PC-3 (cell line): ENCODE measurements around the gene GALNT18. TPM values are rescaled to one million over a fixed set of nuclear protein-coding genes. Genes with fewer than 3 reads are reported as not detected.

Source experiments
- ATAC-seq: fragments of 200-7000 bp; cut with Tn5 transposase; 2 replicates; pipeline ENCODE4 v1.9.1; 2020; ENCODE audit warnings: mild to moderate bottlenecking, moderate library complexity
- BruUV-seq: library from RNA; stranded (reverse); fragments of 400-500 nt; replicated peaks from 2 replicates; lab custom pipeline; 2021; lab: Mats Ljungman, UMichigan
- CTCF ChIA-PET: fragments of 300-600 bp; sonication (Branson Sonifier 250); formaldehyde crosslinking; loops from one replicate; lab custom pipeline; 2022; ENCODE audit warnings: antibody characterized with exemption; lab: Charles Lee
- POLR2A ChIA-PET: fragments of 300-600 bp; sonication (Branson Sonifier 250); formaldehyde crosslinking; loops from one replicate; lab custom pipeline; 2022; ENCODE audit warnings: antibody characterized with exemption; ENCODE audit not compliant: unreplicated experiment; lab: Charles Lee
- DNase-seq: peaks from one replicate; pipeline ENCODE4 v3.0.0-alpha.2; 2015
- H2AFZ ChIP-seq: fragments of 300-600 bp; sonication (generic); 2 replicates; pipeline ENCODE4 v1.6.0; 2016; ENCODE audit warnings: antibody characterized with exemption, low read length
- H3F3A ChIP-seq: fragments of 300-600 bp; sonication (generic); one replicate; pipeline ENCODE4 v1.6.0; 2017; ENCODE audit warnings: antibody characterized with exemption, low read length, control low read depth, mild to moderate bottlenecking; ENCODE audit not compliant: unreplicated experiment
- H3K27ac ChIP-seq: fragments of 300-600 bp; sonication (generic); 2 replicates; pipeline ENCODE4 v1.5.1; 2016; ENCODE audit warnings: mild to moderate bottlenecking, low read length
- H3K27me3 ChIP-seq: fragments of 300-600 bp; sonication (generic); 2 replicates; pipeline ENCODE4 v1.6.1; 2016; ENCODE audit warnings: low read length, mixed read lengths
- H3K36me3 ChIP-seq: fragments of 300-600 bp; sonication (generic); 2 replicates; pipeline ENCODE4 v1.6.1; 2016; ENCODE audit warnings: low read depth, mixed run types, low read length, mixed read lengths
- H3K4me1 ChIP-seq: fragments of 300-600 bp; sonication (generic); 2 replicates; pipeline ENCODE4 v1.5.1; 2016; ENCODE audit warnings: low read length; ENCODE audit not compliant: insufficient read depth
- H3K4me2 ChIP-seq: fragments of 300-600 bp; sonication (generic); 2 replicates; pipeline ENCODE4 v1.6.0; 2016; ENCODE audit warnings: low read length
- H3K4me3 ChIP-seq: fragments of 300-600 bp; sonication (generic); 2 replicates; pipeline ENCODE4 v1.5.1; 2016; ENCODE audit warnings: mild to moderate bottlenecking, low read length, mixed read lengths
- H3K79me2 ChIP-seq: fragments of 300-600 bp; sonication (generic); 2 replicates; pipeline ENCODE4 v1.6.1; 2017; ENCODE audit warnings: low read length, mixed read lengths
- H3K9ac ChIP-seq: fragments of 300-600 bp; sonication (generic); 2 replicates; pipeline ENCODE4 v1.6.0; 2016; ENCODE audit warnings: mild to moderate bottlenecking, low read length
- H3K9me2 ChIP-seq: fragments of 300-600 bp; sonication (generic); replicated peaks from 2 replicates; pipeline ENCODE4 v1.6.1; 2016; ENCODE audit warnings: mixed run types, low read length, mixed read lengths
- H3K9me3 ChIP-seq: fragments of 300-600 bp; sonication (generic); 2 replicates; pipeline ENCODE4 v1.6.1; 2016; ENCODE audit warnings: low read length, mixed read lengths
- H4K20me1 ChIP-seq: fragments of 300-600 bp; sonication (generic); 2 replicates; pipeline ENCODE4 v1.6.1; 2016; ENCODE audit warnings: low read length, mixed read lengths
- CTCF ChIP-seq: fragments of 300-600 bp; sonication (generic); conservative IDR thresholded peaks from 2 replicates; pipeline ENCODE4 v1.5.1; 2017; ENCODE audit warnings: antibody characterized with exemption, low read depth, mild to moderate bottlenecking, low read length
- EZH2 ChIP-seq: fragments of 300-600 bp; sonication (generic); IDR thresholded peaks from one replicate; pipeline ENCODE4 v1.6.1; 2017; ENCODE audit warnings: antibody characterized with exemption, mild to moderate bottlenecking, low read length; ENCODE audit not compliant: unreplicated experiment
- EZH2phosphoT487 ChIP-seq: fragments of 300-600 bp; sonication (generic); IDR thresholded peaks from 2 replicates; pipeline ENCODE4 v1.6.1; 2018; ENCODE audit warnings: mild to moderate bottlenecking, antibody characterized with exemption, low read length, borderline replicate concordance
- intact Hi-C: fragments of 100-400 bp; cut with micrococcal nuclease; formaldehyde crosslinking; loops from 2 replicates; pipeline ENCODE4 v1.9.0; 2023
- total RNA-seq: library from RNA; depleted of rRNA; stranded (reverse); fragments of >200 nt; gene quantifications from 2 replicates; pipeline ENCODE4 v1.2.3, GENCODE V29; 2014

The GALNT18 gene
- total RNA-seq, 1 experiment from 2014 or later = 34.5 TPM

DNA sequence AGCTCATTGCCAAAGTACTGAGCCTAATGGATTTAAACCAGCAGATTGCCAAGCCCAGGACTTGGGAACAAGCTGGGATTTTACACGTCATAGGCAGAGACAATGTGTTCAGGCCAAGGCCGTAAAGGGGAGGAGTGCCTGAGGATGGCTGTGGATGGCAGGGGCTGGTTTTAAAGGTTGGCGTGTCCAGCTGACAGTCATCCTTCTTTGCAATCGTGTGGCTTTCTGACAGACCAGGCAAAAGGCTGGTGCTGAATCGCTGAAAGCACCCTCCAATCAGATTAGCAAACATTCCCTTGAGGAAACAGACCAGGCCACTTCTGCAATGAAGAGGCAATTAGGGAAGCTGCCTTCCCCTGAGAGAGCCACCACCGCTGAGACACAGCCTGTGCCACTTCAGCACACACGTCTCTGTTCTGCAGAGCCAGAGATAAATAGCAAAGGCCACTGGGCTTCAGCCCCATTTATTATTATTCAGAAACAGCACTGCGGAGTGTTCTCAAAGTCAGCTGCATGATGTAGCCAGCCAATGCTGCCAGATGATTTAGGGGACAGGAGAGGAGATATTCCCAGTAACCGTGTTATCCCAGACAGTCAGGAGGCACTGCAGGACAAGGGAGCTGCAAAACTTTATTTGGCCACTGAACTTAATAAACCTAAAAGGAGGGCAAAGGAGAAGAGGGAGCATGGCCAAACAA is 214.6 kb downstream of the GALNT18 start:
- no peaks in the 10 kb centered on the region for H3K79me2 ChIP-seq
- no peaks in the 10 kb centered on the region for H3K9me3 ChIP-seq
- H3K4me2 ChIP-seq = no peak overlapping the region
- ChIA-PET CTCF (no interaction called here), POLR2A (interaction anchor here (0.8 kb wide), 1 partner anchor 463 kb away, joined by 3 read pairs; no protein-coding TSS in a partner anchor)
- H3K27me3 ChIP-seq = no peaks in the 10 kb centered on the region
- H3K9me2 ChIP-seq = no peaks in the 10 kb centered on the region
- peaks cover 6% of the 10 kb centered on the region; the same call in 1 of the 2 replicates for H3K4me1 ChIP-seq
- TF ChIP-seq EZH2phosphoT487 = no peak
- no peak for TF ChIP-seq EZH2
- no peak for TF ChIP-seq CTCF
- intact Hi-C loops = no loop called here
- no peak overlapping the region for H3K4me3 ChIP-seq
- DNase-seq (no peak), ATAC-seq (no peak)
- no peak overlapping the region for H2AFZ ChIP-seq
- no peak overlapping the region for H3K27ac ChIP-seq
- no peaks in the 10 kb centered on the region for H3K36me3 ChIP-seq
- H3F3A ChIP-seq = no peaks in the 10 kb centered on the region
- no TSS peak for BruUV-seq
- no peak overlapping the region for H3K9ac ChIP-seq
- no peaks in the 10 kb centered on the region for H4K20me1 ChIP-seq

DNA sequence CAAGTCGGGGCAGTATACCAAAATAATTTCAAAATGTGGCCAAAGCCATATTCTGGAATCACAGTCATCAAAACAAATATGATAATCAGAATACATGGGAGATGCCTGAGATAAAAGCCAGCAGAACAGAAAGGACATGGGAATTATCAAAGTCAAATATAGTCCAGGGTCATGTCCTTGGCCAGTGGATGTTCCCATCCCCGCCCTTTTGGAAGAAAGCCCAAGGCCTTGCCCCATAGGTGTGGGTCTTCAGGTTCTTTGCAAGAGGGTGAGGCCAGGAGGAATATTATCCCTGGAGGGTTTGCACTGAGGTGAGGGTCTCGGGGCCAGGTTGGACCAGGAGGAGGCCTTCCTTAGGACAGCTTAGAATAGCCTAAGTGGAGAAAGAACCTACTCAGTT is 215.2 kb downstream of the GALNT18 start:
- peaks cover 6% of the 10 kb centered on the region; the same call in 1 of the 2 replicates for H3K4me1 ChIP-seq
- no peak overlapping the region for H3K27ac ChIP-seq
- H3K27me3 ChIP-seq = no peaks in the 10 kb centered on the region
- H3K9me2 ChIP-seq = no peaks in the 10 kb centered on the region
- BruUV-seq = no TSS peak
- intact Hi-C loops = no loop called here
- no peaks in the 10 kb centered on the region for H4K20me1 ChIP-seq
- no peaks in the 10 kb centered on the region for H3K36me3 ChIP-seq
- no peak overlapping the region for H2AFZ ChIP-seq
- DNase-seq = no peak
- no peaks in the 10 kb centered on the region for H3F3A ChIP-seq
- CTCF ChIA-PET = no interaction called here
- H3K9me3 ChIP-seq = no peaks in the 10 kb centered on the region
- H3K9ac ChIP-seq = no peak overlapping the region
- no peak overlapping the region for H3K4me2 ChIP-seq
- POLR2A ChIA-PET = interaction anchor here (0.8 kb wide), 1 partner anchor 464 kb away, joined by 3 read pairs; no protein-coding TSS in a partner anchor
- H3K79me2 ChIP-seq = no peaks in the 10 kb centered on the region
- no peak for TF ChIP-seq EZH2
- TF ChIP-seq CTCF = no peak
- no peak for TF ChIP-seq EZH2phosphoT487
- ATAC-seq = no peak
- H3K4me3 ChIP-seq = no peak overlapping the region
